ENCODE data around the gene MRPL4. TPM values are rescaled to one million over a fixed set of nuclear protein-coding genes. Genes with fewer than 3 reads are reported as not detected.

The MRPL4 gene
- total and polyA plus RNA-seq, 2 experiments from 2014 or later = 92.0 to 171 TPM

- Mint-ChIP-seq H3K36me3 (ENCODE audit: low read depth) (peaks cover 8% of the 10 kb centered on the region), H3K4me1 (peaks cover 16% of the 10 kb centered on the region), H3K27me3 (ENCODE audit: insufficient read depth, low read depth, poor library complexity) (peaks cover 15% of the 10 kb centered on the region), H3K9me3 (no peaks in the 10 kb centered on the region; the same call in 2 of the 3 replicates), H3K27ac (0 out of 2 replicates have a peak overlapping the region, but pooled peaks have one; percentile 7), H3K4me3 (no peak overlapping the region)
- H3K4me3 ChIP-seq = no peak overlapping the region
- H3K9me2 ChIP-seq (ENCODE audit: insufficient read depth) = no peaks in the 10 kb centered on the region
- no peaks in the 10 kb centered on the region for H3K27me3 ChIP-seq (ENCODE audit: insufficient read depth)
- no peak overlapping the region; the same call in 1 of the 2 replicates for H3K27ac ChIP-seq (ENCODE audit: low read depth)
- ATAC-seq = no peak
- no peak for TF ChIP-seq JUNB (IDR thresholded peaks at IDR 0.05; ENCODE audit: unreplicated experiment)
- no peak for TF ChIP-seq POLR2AphosphoS5 (IDR thresholded peaks at IDR 0.05; ENCODE audit: low read depth)
- no peak for TF ChIP-seq ZNF331 (CRISPR knock-in tag; IDR thresholded peaks at IDR 0.05; ENCODE audit: low read depth)
- no peak for TF ChIP-seq EZH2 (IDR thresholded peaks at IDR 0.05; ENCODE audit: low read depth, unreplicated experiment)
- TF ChIP-seq REST (IDR thresholded peaks at IDR 0.05; ENCODE audit: unreplicated experiment) = no peak
- TF ChIP-seq ETS1 (IDR thresholded peaks at IDR 0.05) = no peak
- no peak for TF ChIP-seq STAT1 (IDR thresholded peaks at IDR 0.05; ENCODE audit: unreplicated experiment)
- TF ChIP-seq CREB1 (CRISPR knock-in tag; IDR thresholded peaks at IDR 0.05; ENCODE audit: low read depth) = no peak
- peaks cover 3% of the 10 kb centered on the region for H3K4me1 ChIP-seq (ENCODE audit: insufficient read depth)
- H3K4me2 ChIP-seq = 0 out of 2 replicates have a peak overlapping the region, but pooled peaks have one; percentile 43
- peaks cover 5% of the 10 kb centered on the region for H3F3A ChIP-seq (replicated peaks; ENCODE audit: low read depth)
- DNase-seq (ENCODE audit: low spot score) = no peak
- no peaks in the 10 kb centered on the region for H3K36me3 ChIP-seq (ENCODE audit: insufficient read depth)
- peaks cover 8% of the 10 kb centered on the region; the same call in 1 of the 2 replicates for H3K79me2 ChIP-seq (replicated peaks; ENCODE audit: insufficient read depth)
- H4K20me1 ChIP-seq (replicated peaks; ENCODE audit: insufficient read depth) = no peaks in the 10 kb centered on the region; the same call in 1 of the 2 replicates
- no peak overlapping the region for H2AFZ ChIP-seq
Measured at GRCh38 chr19:10226376-10227025, 25.5 kb upstream of the MRPL4 start.
